ENCODE data around the gene SLC8A3.

Gene SLC8A3

DNA sequence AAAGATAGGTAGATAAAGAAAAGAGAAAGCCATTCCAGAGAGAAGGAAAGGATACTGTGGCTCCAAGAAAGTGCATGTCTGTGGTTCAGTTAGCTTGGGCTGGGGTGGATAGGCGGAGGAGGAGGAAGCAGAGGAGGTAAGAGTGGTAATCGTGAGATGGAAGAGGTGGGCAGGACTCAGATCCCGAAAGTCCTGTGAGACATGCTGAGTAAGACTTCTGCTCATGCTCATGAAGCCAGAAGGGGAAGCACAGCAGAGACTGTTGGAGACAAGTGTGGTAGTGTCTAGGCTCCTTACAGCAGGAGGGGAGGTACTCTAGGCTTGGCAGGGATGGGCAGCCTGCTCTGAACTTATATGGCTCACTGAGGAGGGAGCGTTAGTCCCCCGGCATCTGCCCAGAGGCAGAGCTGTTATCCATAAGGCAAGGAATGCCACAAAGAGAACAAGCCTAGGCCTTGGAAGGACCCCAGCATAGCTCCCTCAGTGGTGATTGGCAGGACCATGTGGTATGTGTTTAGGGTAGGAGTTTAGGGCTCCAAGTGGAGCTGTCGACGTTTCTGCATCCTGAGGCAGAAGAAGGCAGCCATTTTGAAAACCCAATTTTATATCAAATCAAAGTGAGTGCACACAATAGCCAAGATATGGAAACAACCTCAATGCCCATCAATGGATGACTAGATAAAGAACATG is 174.2 kb downstream of the SLC8A3 start:
- no peak overlapping the region for H3K27ac Mint-ChIP-seq
- H3K36me3 Mint-ChIP-seq: no peaks in the 10 kb centered on the region
- peaks cover 5% of the 10 kb centered on the region for H3K4me1 Mint-ChIP-seq
- peaks cover 2% of the 10 kb centered on the region for H3K27me3 Mint-ChIP-seq
- no peaks in the 10 kb centered on the region for H3K9me3 Mint-ChIP-seq
- H3K4me3 Mint-ChIP-seq: no peak overlapping the region

DNA sequence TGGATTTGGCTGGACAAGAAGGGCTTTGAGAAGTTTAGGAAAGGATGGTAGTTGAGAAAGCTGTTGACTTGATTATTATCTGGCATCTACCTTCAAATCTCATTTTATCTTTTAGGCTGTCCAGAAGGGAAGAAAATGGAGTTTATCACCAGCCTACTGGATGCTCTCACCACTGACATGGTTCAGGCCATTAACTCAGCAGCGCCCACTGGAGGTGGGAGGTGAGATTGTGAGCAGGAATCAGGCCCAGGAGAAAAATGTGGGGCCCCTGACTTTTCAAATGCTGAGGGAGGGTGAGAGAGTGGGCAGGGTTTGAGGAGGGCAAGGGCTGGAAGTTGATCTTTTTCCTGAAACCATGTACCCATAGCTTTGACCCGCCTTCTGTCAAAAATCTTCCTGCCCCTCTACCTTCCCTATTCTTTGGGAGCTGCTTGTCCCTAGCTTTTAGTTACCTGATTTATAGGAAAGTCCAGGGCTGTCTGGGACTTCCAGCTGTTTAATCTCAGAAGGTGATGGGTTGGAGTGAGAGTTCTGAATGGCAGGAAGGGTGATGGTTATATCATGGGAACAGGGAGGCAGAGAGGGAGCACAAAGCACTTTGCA is 175.4 kb downstream of the SLC8A3 start:
- Mint-ChIP-seq H3K9me3 (no peaks in the 10 kb centered on the region), H3K36me3 (no peaks in the 10 kb centered on the region), H3K4me1 (peaks cover 5% of the 10 kb centered on the region), H3K4me3 (no peak overlapping the region), H3K27me3 (peaks cover 2% of the 10 kb centered on the region), H3K27ac (no peak overlapping the region)

DNA sequence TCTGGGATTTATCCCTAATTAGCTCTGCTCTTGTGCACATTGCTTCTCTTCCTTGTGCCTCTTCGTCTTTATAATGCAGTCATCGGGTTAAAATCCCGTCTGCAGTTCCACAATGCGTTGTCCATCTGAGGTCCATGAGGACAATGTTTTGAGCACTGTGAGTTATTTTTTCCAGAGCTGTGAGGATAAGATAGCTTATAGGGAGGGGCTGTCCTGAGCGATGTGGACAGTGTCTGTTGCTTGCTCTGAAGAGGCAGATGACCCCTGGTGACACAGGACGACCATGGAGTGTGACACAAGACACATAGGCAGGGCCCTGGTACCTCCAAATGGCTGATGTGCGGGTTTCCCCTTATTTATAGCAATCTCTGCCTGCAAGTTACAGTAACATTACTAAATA is 177.0 kb downstream of the SLC8A3 start:
- peaks cover 2% of the 10 kb centered on the region for H3K27me3 Mint-ChIP-seq
- no peaks in the 10 kb centered on the region for H3K9me3 Mint-ChIP-seq
- no peaks in the 10 kb centered on the region for H3K4me1 Mint-ChIP-seq
- no peak overlapping the region for H3K27ac Mint-ChIP-seq
- H3K4me3 Mint-ChIP-seq: no peak overlapping the region
- no peaks in the 10 kb centered on the region for H3K36me3 Mint-ChIP-seq

- no peaks in the 10 kb centered on the region for H3K4me1 Mint-ChIP-seq
- H3K36me3 Mint-ChIP-seq: no peaks in the 10 kb centered on the region
- no peak overlapping the region for H3K4me3 Mint-ChIP-seq
- H3K9me3 Mint-ChIP-seq: no peaks in the 10 kb centered on the region
- no peak overlapping the region for H3K27ac Mint-ChIP-seq
- H3K27me3 Mint-ChIP-seq: peaks cover 2% of the 10 kb centered on the region
Measured at GRCh38 chr14:70011098-70011497, 177.7 kb downstream of the SLC8A3 start.

DNA sequence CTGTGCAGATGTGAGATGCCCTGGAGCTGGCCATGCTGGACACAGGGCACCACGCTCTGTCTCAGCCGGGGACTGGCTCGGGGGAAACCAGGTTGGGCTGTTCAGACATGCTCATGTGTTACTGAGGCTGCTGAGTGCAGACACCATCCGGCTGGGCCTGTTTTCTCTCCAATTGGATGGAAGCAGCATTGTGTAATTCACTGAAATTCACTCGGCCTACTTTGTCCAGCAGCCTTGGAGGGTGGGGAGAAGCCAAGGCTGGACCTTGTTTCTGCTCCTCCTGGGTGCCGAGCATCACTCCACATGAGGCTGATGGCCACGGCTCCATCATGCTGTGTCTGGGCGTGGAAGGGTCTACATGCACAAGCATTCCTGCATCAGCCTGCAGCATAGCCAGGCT is 178.8 kb downstream of the SLC8A3 start:
- Mint-ChIP-seq H3K4me3 (no peak overlapping the region), H3K36me3 (no peaks in the 10 kb centered on the region), H3K9me3 (no peaks in the 10 kb centered on the region), H3K27ac (no peak overlapping the region), H3K27me3 (peaks cover 2% of the 10 kb centered on the region), H3K4me1 (no peaks in the 10 kb centered on the region)

GRCh38 chr14:70008284-70009262 is 180.2 kb downstream of the SLC8A3 start:
- no peaks in the 10 kb centered on the region for H3K4me1 Mint-ChIP-seq
- H3K4me3 Mint-ChIP-seq: no peak overlapping the region
- peaks cover 2% of the 10 kb centered on the region for H3K27me3 Mint-ChIP-seq
- no peaks in the 10 kb centered on the region for H3K9me3 Mint-ChIP-seq
- H3K27ac Mint-ChIP-seq: no peak overlapping the region
- no peaks in the 10 kb centered on the region for H3K36me3 Mint-ChIP-seq

GRCh38 chr14:70006699-70007098 is 182.1 kb downstream of the SLC8A3 start:
- Mint-ChIP-seq H3K4me3 (no peak overlapping the region), H3K36me3 (no peaks in the 10 kb centered on the region), H3K9me3 (no peaks in the 10 kb centered on the region), H3K4me1 (no peaks in the 10 kb centered on the region), H3K27ac (no peak overlapping the region), H3K27me3 (no peaks in the 10 kb centered on the region)

DNA sequence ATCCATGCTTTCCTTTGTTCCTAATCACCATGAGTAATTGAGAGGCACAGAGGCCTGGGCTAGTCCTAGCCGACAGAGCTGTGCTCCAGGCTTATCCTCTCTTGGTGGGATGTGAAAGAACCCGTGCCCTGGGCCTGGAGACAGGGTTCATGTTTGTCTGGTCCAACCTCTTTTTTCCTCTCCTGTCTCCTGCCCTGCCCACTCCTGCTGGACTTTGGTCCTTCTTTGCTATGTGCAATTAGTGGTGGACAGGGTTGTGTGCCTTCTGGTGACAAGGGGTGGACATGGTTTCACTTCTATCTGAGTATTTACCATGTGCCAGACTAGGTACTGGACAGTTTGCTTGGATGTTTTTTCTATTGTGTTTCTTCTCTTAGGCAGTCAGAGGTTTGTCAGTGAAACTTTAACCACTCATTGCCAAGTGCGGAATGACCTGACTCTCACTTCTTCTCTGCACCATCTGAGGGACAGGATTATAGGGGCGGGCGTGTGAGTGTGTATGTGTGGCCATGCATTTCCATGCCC is 183.4 kb downstream of the SLC8A3 start:
- Mint-ChIP-seq H3K27me3 (no peaks in the 10 kb centered on the region), H3K9me3 (no peaks in the 10 kb centered on the region), H3K4me1 (no peaks in the 10 kb centered on the region), H3K4me3 (no peak overlapping the region), H3K27ac (no peak overlapping the region), H3K36me3 (no peaks in the 10 kb centered on the region)

- no peak overlapping the region for H3K27ac Mint-ChIP-seq
- H3K4me3 Mint-ChIP-seq: no peak overlapping the region
- no peaks in the 10 kb centered on the region for H3K9me3 Mint-ChIP-seq
- H3K27me3 Mint-ChIP-seq: no peaks in the 10 kb centered on the region
- H3K4me1 Mint-ChIP-seq: no peaks in the 10 kb centered on the region
- no peaks in the 10 kb centered on the region for H3K36me3 Mint-ChIP-seq
Measured at GRCh38 chr14:70004791-70005190, 184.0 kb downstream of the SLC8A3 start.

DNA sequence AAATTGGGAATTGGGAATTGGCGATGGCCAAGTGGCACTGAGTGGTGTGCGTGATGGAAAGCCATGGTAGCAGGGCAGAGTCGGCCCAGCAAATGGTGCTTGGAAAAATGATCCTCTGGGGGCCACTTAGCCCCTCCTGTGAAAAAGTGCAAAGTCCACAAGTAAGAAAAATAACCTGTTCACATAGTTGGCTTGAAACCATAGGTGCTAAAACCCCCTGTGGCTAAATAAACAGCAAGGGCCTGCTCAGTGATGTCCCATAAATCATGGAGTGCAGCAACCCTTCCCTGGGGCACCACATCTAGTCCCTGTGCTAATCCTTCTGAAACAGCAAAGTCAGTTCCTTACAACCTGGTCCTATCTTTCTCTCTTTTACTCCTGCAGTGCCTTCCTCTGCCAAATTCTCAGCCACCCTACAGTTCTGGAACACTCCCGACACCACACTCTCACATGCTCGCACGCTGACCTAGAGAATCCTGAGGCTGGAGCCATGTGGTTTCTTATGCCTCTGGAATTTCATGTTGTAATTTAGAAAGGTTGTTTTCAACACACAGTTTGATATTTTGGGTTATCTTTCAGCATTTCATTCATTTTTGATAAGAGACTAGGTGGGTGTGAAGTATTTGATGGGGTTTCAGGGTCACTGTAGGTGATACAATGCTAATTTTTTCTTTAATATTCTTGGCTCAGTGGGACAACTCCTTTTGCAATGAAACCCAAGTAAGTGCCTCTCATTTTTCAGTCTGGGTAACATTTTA is 186.0 kb downstream of the SLC8A3 start:
- H3K27ac Mint-ChIP-seq: no peak overlapping the region
- no peaks in the 10 kb centered on the region for H3K4me1 Mint-ChIP-seq
- H3K27me3 Mint-ChIP-seq: peaks cover 2% of the 10 kb centered on the region
- H3K36me3 Mint-ChIP-seq: no peaks in the 10 kb centered on the region
- H3K4me3 Mint-ChIP-seq: no peak overlapping the region
- no peaks in the 10 kb centered on the region for H3K9me3 Mint-ChIP-seq

DNA sequence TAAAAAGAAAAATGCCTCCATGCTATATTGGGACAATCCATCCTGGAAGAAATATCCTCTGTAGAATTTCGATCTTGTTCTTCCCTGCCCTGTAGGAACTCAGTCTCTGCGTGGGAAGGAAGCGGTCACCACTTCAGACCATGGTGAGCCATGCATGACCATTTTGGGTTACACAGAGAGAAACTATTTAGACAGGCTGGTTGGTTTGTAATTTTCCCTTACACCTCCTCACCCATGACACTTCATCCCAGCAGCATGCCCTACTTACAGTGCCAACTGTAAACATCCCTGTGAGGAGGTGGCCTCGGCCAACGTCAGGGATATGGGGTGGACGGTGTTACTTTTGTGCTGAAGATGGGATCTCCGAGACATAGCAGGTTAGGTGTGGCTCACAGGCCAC is 188.2 kb downstream of the SLC8A3 start:
- H3K36me3 Mint-ChIP-seq: no peaks in the 10 kb centered on the region

GRCh38 chr14:69999261-69999674 is 189.5 kb downstream of the SLC8A3 start:
- Mint-ChIP-seq H3K4me3 (no peak overlapping the region), H3K9me3 (no peaks in the 10 kb centered on the region), H3K36me3 (no peaks in the 10 kb centered on the region), H3K27ac (no peak overlapping the region), H3K4me1 (no peaks in the 10 kb centered on the region), H3K27me3 (peaks cover 2% of the 10 kb centered on the region)

More for the DNA sequence above, 188.2 kb downstream of the SLC8A3 start:
- H3K4me3 Mint-ChIP-seq: no peak overlapping the region
- H3K27ac Mint-ChIP-seq: no peak overlapping the region
- H3K9me3 Mint-ChIP-seq: no peaks in the 10 kb centered on the region
- H3K4me1 Mint-ChIP-seq: no peaks in the 10 kb centered on the region
- peaks cover 2% of the 10 kb centered on the region for H3K27me3 Mint-ChIP-seq

DNA sequence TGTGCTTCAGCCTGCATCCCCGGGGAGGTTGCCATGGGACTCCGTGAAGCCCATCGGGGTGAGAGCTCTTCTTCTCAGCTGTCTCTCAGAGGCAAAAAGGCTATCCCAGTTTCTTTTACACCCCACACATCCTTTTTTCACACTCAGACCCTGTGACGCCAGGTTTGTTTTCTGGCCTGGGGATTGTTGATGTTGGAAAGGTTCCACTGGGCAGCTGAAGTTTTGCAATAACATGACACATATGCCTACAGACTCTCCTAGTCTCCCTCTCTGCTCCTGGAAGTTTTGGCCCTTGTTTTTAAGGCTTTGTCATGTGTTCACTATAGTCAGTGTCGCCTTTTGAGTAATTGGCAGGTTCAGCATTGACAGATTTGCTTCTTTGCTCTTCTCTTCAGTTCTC is 190.9 kb downstream of the SLC8A3 start:
- H3K27ac Mint-ChIP-seq: no peak overlapping the region
- peaks cover 5% of the 10 kb centered on the region for H3K27me3 Mint-ChIP-seq
- no peak overlapping the region for H3K4me3 Mint-ChIP-seq
- no peaks in the 10 kb centered on the region for H3K4me1 Mint-ChIP-seq
- no peaks in the 10 kb centered on the region for H3K9me3 Mint-ChIP-seq
- no peaks in the 10 kb centered on the region for H3K36me3 Mint-ChIP-seq

GRCh38 chr14:69996216-69996615 is 192.5 kb downstream of the SLC8A3 start:
- peaks cover 6% of the 10 kb centered on the region for H3K27me3 Mint-ChIP-seq
- H3K4me1 Mint-ChIP-seq: no peaks in the 10 kb centered on the region

More at GRCh38 chr14:69996216-69996615, 192.5 kb downstream of the SLC8A3 start:
- Mint-ChIP-seq H3K27ac (no peak overlapping the region), H3K4me3 (no peak overlapping the region), H3K36me3 (no peaks in the 10 kb centered on the region), H3K9me3 (no peaks in the 10 kb centered on the region)

Data from activated naive CD4-positive, alpha-beta T cell treated with anti-CD3 and anti-CD28 coated beads, Interleukin-2, amount 50 U/mL, for 24 hours (primary cell).